Esophagus (tissue), 2 donors: ENCODE results near the gene ERRFI1. TPM values are rescaled to one million over a fixed set of nuclear protein-coding genes. Genes with fewer than 3 reads are reported as not detected.

Experiments
- H3K27ac ChIP-seq, 2 donors: one replicate each; pipeline ENCODE4 v1.5.1; 2013; ENCODE audit warnings: low read depth in 2 of 2, mild to moderate bottlenecking in 2 of 2, inconsistent platforms in 1 of 2, low read length in 1 of 2, moderate library complexity in 1 of 2
- H3K27me3 ChIP-seq, 2 donors: one replicate each; pipeline ENCODE4 v1.6.1; 2013; ENCODE audit warnings: low read length in 2 of 2, control low read depth in 1 of 2, mild to moderate bottlenecking in 1 of 2; ENCODE audit not compliant: insufficient read depth in 2 of 2, control insufficient read depth in 1 of 2
- H3K36me3 ChIP-seq, 2 donors: one replicate each; pipeline ENCODE4 v1.6.1; 2013; ENCODE audit warnings: low read length in 1 of 2; ENCODE audit not compliant: control insufficient read depth in 2 of 2, insufficient read depth in 2 of 2
- H3K4me1 ChIP-seq, 2 donors: one replicate each; pipeline ENCODE4 v1.6.1; 2013; ENCODE audit warnings: low read length in 1 of 2; ENCODE audit not compliant: control insufficient read depth in 2 of 2, insufficient read depth in 2 of 2
- H3K4me3 ChIP-seq, 2 donors: one replicate each; pipeline ENCODE4 v1.5.1; 2013; ENCODE audit warnings: low read length in 2 of 2, mild to moderate bottlenecking in 2 of 2, low read depth in 1 of 2, moderate library complexity in 1 of 2
- H3K9me3 ChIP-seq, 2 donors: one replicate each; pipeline ENCODE4 v1.6.1; 2013; ENCODE audit warnings: mild to moderate bottlenecking in 2 of 2, low read depth in 1 of 2, low read length in 1 of 2, moderate library complexity in 1 of 2; ENCODE audit not compliant: control insufficient read depth in 2 of 2, insufficient read depth in 1 of 2
- WGBS, 2 donors: extraction: QIAGEN DNeasy Blood & Tissue Kit; methylation state at CpG; one replicate each; pipeline ENCODE4 v1.1.7; 2013; 5-methylcytosine and 5-hydroxymethylcytosine counted together
- polyA plus RNA-seq, 2 donors: library from polyadenylated mRNA; stranded (reverse); fragments of 200-250 nt; gene quantifications; one replicate each; pipeline ENCODE4 v1.2.3, GENCODE V29; 2013
- donor health status: healthy with polysubstance abuse.
- donor health status: Bipolar disorder and iron deficiency.

The ERRFI1 gene
- polyA plus RNA-seq, 2 donors: 18.2 to 21.3 TPM

DNA sequence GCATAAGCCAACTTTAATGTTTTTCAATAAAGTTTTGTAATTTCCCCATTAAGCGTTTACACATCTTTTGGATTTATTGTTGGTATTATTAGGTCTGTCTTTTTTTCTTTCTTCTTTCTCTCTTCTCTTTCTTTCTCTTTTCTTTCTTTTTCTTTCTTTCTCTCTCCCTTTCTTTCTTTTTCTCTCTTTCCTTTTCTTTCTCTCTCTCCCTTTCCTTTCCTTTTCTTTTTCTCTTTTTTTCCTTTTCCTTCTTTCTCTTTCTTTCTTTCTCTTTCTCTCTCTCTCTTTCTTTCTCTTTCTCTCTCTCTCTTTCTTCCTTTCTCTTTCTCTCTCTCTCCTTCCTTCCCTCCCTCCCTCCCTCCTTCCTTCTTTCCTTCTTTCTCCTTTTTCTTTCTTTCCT, 31.3 kb downstream of the ERRFI1 start:
- Histone ChIP-seq H3K4me1 (peaks cover 0 to 2% of the 10 kb centered on the region in 2 donors), H3K27me3 (no peaks in the 10 kb centered on the region), H3K4me3 (no peak overlapping the region), H3K9me3 (no peaks in the 10 kb centered on the region), H3K36me3 (peaks cover 0 to 3% of the 10 kb centered on the region in 2 donors), H3K27ac (no peak overlapping the region)
- WGBS, 2 donors: 95 to 100% methylated on average over 1 of the region's 1 CpG

GRCh38 chr1:7993593-7994479, 32.3 kb downstream of the ERRFI1 start:
- Histone ChIP-seq H3K4me1 (peaks cover 0 to 2% of the 10 kb centered on the region in 2 donors), H3K27ac (no peak overlapping the region), H3K9me3 (no peaks in the 10 kb centered on the region), H3K4me3 (no peak overlapping the region), H3K36me3 (peaks cover 0 to 3% of the 10 kb centered on the region in 2 donors), H3K27me3 (no peaks in the 10 kb centered on the region)
- 87 to 88% methylated on average over 19 of the region's 19 CpGs for WGBS, 2 donors

GRCh38 chr1:7992885-7993284, 33.2 kb downstream of the ERRFI1 start:
- Histone ChIP-seq H3K36me3 (peaks cover 0 to 3% of the 10 kb centered on the region in 2 donors), H3K27ac (no peak overlapping the region), H3K4me1 (peaks cover 0 to 2% of the 10 kb centered on the region in 2 donors), H3K9me3 (no peaks in the 10 kb centered on the region), H3K27me3 (no peaks in the 10 kb centered on the region), H3K4me3 (no peak overlapping the region)
- WGBS, 2 donors: 92 to 97% methylated on average over 4 of the region's 4 CpGs

- H3K4me1 ChIP-seq: peaks cover 0 to 2% of the 10 kb centered on the region in 2 donors
- no peak overlapping the region for H3K27ac ChIP-seq
- H3K27me3 ChIP-seq: no peaks in the 10 kb centered on the region
- H3K36me3 ChIP-seq: peaks cover 0 to 3% of the 10 kb centered on the region in 2 donors
- 84 to 86% methylated on average over 18 of the region's 18 CpGs for whole genome bisulfite sequencing, 2 donors
- H3K9me3 ChIP-seq: no peaks in the 10 kb centered on the region
- H3K4me3 ChIP-seq: no peak overlapping the region
Observed at GRCh38 chr1:7991504-7992440, 34.3 kb downstream of the ERRFI1 start.

DNA sequence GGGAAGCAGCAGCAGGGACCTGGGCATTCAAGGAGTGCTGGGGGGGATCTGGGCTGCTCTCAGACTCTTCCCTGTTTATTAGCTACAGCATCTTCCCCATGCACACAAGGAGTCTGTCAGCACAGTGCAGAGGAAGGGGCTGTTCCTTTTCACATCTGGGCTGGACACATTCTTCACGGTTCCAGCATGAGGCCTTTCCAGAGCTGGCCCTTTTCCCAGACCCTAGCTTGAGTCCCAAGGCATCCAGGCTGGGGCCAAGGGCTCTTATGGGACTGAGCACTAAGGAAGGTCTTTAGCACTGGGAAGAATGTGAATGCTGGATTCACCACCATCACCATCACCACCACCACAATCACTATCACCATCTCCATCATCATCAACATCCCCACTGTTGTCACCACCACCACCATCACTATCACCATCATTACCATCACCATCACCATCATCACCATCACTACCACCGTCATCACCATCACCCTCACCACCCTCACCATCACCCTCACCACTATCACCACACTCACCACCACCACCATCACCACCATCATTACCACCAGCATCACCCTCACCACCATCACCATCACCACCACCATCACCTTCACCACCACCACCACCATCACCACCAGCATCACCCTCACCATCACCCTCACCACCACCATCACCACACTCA, 36.2 kb downstream of the ERRFI1 start:
- WGBS, 2 donors: 68 to 76% methylated on average over 2 of the region's 2 CpGs
- Histone ChIP-seq H3K27ac (no peak overlapping the region), H3K4me3 (no peak overlapping the region), H3K36me3 (peaks cover 6 to 15% of the 10 kb centered on the region in 2 donors), H3K4me1 (peaks cover 0 to 2% of the 10 kb centered on the region in 2 donors), H3K27me3 (no peaks in the 10 kb centered on the region), H3K9me3 (no peaks in the 10 kb centered on the region)

DNA sequence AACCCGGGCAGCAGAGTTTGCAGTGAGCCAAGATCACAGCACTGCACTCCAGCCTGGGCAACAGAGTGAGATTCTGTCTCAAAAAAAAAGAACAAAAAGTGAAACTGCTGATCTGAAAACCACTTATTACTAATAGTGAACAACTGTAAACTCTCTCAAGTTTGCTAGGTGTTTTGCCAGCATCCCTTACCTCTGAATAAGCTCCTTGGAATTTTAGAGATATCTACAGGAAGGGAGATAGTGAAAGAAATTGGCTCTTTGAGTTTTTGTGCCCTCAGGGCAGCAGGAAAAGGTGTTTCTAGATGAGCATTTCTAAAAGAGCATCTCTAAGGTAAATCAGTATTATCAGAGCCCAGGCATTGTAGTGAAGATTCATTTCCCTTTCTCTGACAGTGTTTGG, 37.5 kb downstream of the ERRFI1 start:
- Histone ChIP-seq H3K36me3 (peaks cover 6 to 24% of the 10 kb centered on the region in 2 donors), H3K4me3 (no peak overlapping the region), H3K27ac (no peak overlapping the region), H3K27me3 (no peaks in the 10 kb centered on the region), H3K4me1 (peaks cover 0 to 2% of the 10 kb centered on the region in 2 donors), H3K9me3 (no peaks in the 10 kb centered on the region)
- 62 to 86% methylated on average over 1 of the region's 1 CpG for WGBS, 2 donors

DNA sequence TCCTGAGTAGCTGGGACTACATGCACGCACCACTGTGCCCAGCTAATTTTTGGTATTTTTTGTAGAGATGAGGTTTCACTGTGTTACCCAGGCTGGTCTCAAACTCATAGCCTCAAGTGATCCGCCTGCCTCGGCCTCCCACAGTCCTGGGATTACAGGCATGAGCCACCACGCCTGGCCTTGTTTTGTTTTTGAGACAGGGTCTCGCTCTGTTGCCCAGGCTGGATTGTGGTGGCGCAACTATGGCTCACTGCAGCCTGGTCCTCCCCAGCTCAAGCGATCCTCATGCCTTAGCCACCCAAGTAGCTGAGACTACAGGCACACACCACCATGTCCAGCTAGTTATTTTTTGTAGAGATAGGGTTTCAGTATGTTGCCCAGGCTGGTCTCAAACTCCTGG, 38.6 kb downstream of the ERRFI1 start:
- Histone ChIP-seq H3K36me3 (peaks cover 6 to 28% of the 10 kb centered on the region in 2 donors), H3K4me3 (no peak overlapping the region), H3K4me1 (peaks cover 0 to 2% of the 10 kb centered on the region in 2 donors), H3K9me3 (no peaks in the 10 kb centered on the region), H3K27ac (no peak overlapping the region), H3K27me3 (no peaks in the 10 kb centered on the region)
- WGBS, 2 donors: 94 to 96% methylated on average over 7 of the region's 7 CpGs

DNA sequence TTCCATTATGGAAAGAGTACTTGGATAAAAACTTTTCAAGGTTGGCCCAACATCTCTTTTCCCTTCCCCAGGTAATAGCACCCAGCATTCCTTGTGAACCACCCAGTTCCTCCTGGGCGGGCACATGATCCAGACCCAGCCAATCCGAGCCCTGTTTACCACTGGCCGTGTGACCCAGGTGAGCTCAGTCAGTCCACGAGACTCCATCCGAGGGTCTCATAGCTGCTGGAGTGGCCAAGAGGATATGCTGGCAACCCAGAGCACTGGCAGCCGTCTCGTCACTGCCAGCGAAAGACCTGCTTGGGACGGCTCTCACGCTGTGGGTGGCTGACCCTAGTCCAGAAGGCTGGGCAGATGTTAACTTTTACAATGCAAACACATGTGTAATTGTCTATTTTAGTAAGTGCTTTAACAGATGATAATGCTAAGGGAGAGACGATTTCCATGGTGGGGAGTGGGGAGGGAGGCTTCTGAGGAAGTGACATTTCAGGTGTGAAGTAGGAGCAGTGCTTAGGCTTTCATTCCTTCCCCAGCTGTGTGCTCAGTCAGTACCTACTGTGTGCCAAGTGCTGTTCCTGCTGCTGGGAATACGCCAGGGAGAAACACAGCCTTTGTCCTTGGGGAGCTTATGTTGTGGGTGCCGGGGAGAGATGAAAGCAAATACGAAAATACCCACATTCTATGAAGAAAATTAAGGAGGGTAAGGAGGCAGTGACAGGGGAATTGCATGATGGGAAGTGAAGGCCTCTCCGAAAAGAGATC, 40.1 kb downstream of the ERRFI1 start:
- Histone ChIP-seq H3K4me3 (no peak overlapping the region), H3K4me1 (peaks cover 0 to under 1% of the 10 kb centered on the region in 2 donors), H3K27me3 (no peaks in the 10 kb centered on the region), H3K9me3 (no peaks in the 10 kb centered on the region), H3K36me3 (peaks cover 6 to 28% of the 10 kb centered on the region in 2 donors), H3K27ac (no peak overlapping the region)
- 83 to 87% methylated on average over 15 of the region's 15 CpGs for WGBS, 2 donors
